GM19328 (cell line): Measurements from ENCODE around the gene GIGYF2.
"Not testable (repeated sequence)": the region's sequence is repeated elsewhere in the genome, so short reads cannot be mapped to it uniquely, and the experiment has no call there.

Source experiments
- ATAC-seq: cut with Tn5 transposase; IDR thresholded peaks from one replicate; pipeline ENCODE4 v1.9.1; 2021; ENCODE audit warnings: mild to moderate bottlenecking, moderate library complexity; ENCODE audit not compliant: unreplicated experiment

The GIGYF2 gene, protein sequence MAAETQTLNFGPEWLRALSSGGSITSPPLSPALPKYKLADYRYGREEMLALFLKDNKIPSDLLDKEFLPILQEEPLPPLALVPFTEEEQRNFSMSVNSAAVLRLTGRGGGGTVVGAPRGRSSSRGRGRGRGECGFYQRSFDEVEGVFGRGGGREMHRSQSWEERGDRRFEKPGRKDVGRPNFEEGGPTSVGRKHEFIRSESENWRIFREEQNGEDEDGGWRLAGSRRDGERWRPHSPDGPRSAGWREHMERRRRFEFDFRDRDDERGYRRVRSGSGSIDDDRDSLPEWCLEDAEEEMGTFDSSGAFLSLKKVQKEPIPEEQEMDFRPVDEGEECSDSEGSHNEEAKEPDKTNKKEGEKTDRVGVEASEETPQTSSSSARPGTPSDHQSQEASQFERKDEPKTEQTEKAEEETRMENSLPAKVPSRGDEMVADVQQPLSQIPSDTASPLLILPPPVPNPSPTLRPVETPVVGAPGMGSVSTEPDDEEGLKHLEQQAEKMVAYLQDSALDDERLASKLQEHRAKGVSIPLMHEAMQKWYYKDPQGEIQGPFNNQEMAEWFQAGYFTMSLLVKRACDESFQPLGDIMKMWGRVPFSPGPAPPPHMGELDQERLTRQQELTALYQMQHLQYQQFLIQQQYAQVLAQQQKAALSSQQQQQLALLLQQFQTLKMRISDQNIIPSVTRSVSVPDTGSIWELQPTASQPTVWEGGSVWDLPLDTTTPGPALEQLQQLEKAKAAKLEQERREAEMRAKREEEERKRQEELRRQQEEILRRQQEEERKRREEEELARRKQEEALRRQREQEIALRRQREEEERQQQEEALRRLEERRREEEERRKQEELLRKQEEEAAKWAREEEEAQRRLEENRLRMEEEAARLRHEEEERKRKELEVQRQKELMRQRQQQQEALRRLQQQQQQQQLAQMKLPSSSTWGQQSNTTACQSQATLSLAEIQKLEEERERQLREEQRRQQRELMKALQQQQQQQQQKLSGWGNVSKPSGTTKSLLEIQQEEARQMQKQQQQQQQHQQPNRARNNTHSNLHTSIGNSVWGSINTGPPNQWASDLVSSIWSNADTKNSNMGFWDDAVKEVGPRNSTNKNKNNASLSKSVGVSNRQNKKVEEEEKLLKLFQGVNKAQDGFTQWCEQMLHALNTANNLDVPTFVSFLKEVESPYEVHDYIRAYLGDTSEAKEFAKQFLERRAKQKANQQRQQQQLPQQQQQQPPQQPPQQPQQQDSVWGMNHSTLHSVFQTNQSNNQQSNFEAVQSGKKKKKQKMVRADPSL (N-terminal part only)

DNA sequence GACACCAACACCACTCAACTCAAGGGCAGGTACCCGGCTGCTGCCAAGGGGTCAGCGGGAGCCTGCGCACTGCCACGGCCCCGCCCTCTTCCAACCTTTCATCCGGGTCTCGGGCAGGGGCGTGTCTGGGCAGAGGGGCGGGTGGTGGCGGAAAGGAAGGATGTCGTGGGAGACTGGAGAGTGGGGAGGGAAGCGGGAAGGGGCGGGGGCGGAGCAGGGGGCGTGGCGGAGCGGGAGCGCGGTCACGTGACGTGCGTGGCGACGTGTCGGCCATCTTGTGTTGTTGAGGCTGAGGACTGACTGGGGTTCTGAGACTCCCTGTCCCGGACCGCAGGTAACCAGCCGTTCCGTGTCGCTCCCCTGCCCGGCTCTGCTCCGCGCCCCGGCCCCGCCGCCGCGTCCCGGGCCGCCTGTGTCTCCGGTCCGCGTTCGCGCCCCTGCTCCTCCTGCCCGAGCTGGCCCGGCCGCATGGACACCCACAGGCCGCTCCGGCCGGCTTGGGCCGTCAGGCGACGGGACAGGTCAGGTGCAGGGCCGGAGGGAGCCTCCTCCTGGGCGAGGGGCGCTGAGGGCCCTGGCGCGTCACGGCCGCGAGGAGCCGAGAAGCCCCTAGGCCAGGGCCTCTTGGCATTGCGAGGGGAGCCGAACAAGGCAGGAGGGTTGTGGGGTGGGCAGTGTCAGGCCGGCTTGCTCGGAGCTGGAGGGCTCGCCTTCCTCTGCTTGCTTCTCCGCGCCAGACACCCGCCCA is at the start of gene GIGYF2:
Gene GIGYF2, plus strand, starts transcription at position 273 of the 748 bp plus-strand sequence. CDS start 37,867 bp downstream, outside the sequence.
- ATAC-seq: peak; percentile 83

DNA sequence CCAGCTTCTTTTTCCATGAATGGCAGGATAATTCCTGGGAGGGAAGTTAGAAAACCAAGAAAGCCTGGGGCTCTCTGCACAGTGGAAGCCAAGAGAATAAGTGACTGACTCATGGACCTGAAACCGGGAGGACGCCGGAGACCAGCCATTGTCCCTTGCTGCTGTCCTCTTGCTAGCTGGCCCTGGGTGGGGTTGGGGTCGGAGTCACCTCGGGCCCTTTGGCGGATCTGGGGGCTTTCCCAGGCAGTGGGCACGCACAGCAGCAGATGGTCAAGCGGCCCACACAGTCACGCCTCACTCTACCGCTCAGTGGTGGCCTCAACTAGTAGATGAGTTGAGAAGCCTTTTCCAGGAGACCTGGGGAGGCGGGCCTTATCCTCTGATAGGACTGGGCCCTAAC is 48.1 kb upstream of the GIGYF2 start:
- no peak for ATAC-seq

DNA sequence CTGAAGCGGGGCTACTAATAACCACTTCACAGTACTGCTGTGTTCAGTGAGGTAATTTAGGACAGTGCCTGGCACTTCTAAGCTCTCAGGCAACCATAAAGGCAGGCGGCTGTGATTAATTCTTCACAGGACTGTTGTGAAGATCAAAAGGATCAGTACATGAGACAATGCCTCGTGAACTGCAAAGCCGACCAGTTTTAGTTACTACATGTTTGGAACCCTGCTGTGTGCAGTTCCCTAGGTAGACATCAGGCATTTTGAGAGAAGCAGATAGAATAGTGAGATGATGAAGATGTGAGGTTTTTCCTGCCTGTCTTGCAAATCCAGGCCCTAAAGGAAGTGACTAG is 44.7 kb upstream of the GIGYF2 start:
- no peak for ATAC-seq

DNA sequence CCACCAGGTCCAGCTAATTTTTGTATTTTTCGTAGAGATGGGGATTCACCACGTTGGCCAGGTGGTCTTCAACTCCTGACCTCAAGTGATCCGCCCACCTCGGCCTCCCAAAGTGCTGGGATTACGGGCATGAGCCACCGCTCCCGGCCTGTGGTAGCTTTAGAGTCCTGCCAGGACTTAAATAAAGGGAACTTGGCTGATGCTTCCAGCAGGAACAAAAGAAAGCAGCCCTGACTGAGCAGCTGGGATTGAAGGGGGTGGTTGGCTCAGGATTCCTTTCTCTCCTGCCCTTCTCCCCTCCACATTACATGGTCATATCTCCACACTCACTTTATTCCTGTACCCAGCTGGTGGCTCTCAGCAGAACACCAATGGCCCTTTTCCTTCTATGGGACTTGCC is 43.7 kb upstream of the GIGYF2 start:
- ATAC-seq: no peak

DNA sequence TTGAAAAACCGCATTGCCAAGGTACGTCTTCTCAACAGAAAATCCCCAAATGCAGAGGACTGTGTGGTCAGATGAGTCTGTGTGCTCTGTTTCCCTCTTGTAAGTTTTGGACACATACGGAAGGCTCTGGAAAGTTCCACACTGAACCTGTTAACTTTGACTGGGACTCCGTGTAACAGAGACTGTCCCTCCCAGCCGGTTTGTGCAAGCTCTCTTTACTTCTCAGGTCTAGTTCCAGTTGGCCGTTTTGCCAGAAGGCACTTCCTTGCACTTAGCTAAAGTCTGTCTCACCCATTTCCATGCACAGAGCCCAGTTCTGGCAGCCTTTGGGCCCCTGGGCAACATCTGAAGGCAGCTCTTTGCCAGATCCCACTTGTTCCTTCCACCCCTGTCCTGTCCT is 41.7 kb upstream of the GIGYF2 start:
- no peak for ATAC-seq

DNA sequence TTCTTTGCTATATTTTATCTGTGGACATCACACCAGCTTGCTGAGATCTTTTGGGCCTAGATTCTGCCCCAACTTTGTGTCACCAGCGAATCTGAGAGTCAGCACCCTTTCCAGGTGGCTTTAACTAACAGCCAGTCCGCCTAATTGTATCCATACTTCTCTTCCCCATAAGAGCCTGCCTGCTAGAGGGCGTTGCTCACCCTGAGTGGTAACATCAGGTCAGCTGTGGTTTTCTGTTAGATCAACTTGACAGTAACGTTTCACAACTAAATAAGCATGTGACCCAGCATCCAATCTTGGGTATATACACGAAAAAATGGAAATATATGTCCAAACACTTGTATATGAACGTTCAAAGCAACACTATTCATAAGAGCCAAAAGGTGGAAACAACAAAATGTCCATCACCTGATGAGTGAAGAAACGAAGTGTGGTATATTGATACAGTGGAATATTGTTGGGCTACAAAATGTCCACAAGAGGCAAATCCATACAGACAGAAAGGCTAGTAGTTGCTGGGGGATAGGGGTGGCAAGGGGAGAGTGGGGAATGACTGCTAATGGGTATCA is 38.8 kb upstream of the GIGYF2 start:
- ATAC-seq: no peak

DNA sequence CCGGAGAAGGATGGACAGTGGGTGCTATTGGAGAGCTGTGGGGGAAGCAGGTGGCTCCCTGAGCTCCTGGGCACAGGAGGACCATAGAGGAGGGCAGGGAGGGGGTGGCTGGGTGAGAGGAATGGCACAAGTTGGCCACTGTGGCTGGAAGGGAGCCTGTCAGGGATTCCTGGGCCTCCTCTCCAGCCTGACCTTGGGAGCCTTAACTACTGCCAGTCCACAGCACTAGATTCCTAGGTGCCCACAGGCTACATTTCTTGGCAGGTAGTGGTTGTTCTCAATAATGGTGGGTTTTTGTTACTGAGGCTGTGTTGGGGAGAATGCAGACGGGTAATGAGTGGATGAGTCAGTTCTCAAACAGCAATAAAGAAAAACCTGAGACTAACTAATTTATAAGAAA is 37.8 kb upstream of the GIGYF2 start:
- ATAC-seq: no peak

DNA sequence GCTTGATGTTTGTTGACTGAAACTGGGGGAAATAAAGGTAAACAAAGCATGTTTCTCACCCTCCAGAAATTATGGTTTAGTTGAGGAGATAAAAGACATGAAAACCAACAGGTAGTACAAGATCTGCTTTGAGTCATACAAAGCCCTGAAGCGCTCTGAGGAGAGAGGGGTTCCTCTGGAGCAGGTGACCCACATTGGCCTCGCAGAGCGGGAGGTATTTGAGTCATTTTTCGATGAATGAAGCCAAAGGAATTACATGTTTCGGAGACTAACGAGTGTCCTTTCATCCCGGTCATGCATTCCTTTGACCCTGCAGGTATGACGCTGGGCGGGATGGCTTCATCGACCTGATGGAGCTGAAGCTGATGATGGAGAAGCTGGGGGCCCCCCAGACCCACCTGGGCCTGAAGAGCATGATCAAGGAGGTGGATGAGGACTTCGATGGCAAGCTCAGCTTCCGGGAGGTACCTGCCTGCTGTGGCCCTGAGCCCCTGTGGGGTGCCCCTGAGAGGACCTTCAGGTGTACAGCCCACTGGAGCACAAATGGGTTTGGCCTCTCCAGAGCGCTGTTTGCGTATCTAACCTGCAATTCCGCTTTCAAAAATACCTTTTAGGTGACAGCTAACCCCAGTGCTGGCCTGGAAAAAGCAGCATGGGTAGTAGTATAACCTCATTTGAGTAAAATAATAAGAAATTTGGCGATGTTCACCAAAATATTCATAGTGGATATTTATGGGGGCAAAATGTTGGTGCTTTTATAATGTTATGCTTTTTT is 34.5 kb upstream of the GIGYF2 start:
- ATAC-seq: no peak

DNA sequence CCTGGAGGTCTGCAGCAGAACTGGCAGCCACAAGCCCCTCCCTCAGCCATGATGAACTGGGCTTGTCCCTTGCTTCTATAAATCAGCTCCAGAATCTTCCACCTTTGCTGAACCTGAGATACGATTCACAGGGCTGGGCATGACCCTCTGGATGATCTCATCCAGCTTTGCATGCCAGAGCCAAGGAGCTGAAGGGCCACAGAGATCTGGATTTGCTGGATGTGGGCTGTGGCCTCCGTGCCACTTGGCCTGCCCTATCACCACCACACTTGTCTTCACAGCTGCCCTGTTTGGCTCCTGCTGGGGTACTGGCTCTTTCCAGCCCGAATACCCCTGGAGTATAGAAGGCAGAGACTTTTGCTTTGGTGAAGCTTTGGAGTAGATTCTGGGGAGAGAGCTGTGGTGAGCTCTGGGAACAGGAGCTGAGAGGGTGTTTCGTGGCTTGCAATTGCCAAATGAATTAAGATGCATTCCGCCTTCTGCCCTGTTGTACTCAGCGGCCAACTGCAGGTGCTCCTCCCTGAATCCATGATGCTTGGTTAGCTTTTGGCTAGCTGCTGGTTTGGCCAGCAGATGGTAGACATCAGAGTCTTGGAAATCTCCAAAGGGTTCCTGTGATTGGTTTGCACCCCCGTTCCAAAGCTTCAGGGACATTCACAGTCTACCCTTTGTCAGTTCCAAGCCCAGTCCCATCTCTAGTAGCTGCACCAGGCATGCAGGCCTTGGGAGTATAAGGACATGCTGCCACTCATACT is 30.9 kb upstream of the GIGYF2 start:
- ATAC-seq: no peak

DNA sequence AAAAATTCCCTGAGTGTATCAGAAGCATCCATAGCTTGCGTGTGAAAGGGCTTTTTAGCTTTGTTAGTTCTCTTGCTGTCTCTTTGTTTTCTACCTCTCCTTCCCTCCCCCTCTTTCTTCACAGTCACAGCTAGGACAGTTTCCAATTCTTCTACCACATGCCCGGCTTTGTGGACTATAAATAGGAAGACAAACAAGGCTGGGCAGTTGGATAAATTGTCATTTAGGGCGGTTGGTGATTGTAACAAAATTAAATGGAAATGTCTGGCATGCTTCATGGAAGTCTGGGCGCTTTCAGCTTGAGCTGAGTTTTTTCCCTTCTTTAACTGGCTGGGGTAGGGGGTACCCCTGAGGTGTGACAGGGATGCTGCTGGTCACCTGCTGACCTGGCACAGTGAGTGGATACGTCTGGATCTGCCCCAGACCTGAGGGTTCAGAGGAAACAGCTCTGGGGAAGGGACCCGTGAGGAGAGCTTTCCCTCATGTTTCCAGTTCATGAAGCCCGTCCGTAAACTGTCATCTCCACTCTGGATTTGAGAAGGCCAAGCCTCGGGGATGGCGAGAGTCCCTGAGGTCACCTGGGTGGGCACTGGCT is 29.0 kb upstream of the GIGYF2 start:
- ATAC-seq: no peak

DNA sequence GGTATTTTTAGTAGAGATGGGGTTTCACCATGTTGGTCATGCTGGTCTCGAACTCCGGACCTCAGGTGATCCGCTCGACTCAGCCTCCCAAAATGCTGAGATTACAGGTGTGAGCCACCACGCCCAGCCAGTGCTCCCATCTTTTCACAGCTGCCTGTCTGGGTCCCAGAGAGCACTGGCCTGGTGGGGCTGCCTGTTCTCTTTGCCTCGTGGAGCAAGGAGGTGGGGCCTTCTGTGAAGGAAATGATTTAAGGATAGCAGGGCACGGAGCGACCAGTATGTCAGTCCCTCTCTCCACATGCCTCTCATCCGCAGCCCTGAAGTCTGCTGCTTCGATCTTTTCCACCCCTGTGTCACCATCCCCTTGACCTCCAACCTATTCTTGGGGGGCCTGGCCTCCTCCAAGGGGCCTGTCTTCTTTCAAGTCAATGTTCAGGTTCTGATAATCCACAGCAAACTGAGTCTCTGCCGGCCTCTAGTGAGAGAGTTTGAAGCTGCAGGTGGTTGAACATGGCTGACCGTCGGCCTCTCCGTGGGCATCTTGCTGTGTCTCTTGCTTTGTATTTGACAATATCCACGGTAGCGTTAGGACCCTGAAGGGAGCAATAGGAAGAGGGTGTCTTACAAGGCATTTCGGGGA is 28.2 kb upstream of the GIGYF2 start:
- ATAC-seq: no peak

DNA sequence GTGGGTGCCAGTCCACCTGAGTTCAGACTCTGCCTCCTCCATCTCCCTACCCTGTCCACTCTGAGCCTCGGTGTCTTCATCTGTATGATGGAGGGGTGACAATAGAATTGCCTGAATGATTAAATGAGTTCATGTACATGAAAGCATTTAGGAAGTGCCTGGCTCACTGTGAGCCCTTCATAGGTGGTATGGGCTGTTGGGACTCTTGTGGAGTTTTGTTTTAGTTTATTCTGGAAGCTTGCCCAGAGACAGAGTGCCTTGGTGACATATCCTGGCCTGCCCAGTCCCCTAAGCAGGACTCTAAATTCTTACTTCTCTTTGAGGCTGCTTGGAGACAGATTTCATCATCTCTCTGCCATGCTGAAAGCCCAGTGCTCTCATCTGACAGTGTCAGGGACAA is 24.5 kb upstream of the GIGYF2 start:
- ATAC-seq: no peak

DNA sequence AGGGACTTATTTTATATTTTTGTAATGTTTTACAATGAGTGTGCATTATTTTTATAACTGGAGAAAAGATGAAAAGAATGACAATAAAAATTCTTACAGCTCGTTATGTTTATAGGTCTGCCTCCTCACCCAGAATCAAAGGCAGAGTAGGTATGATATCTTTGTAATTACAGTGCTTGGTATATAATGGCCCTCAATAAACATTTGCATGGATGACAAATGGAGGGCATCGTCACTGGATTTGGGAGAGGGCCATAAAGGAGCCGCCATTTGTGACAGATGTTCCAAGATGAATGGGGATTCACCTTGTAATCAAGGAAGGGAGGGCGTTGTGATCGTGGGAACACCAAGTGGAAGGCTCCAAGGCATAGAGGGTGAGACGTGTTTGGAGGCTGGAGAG is 22.6 kb upstream of the GIGYF2 start:
- ATAC-seq: no peak

DNA sequence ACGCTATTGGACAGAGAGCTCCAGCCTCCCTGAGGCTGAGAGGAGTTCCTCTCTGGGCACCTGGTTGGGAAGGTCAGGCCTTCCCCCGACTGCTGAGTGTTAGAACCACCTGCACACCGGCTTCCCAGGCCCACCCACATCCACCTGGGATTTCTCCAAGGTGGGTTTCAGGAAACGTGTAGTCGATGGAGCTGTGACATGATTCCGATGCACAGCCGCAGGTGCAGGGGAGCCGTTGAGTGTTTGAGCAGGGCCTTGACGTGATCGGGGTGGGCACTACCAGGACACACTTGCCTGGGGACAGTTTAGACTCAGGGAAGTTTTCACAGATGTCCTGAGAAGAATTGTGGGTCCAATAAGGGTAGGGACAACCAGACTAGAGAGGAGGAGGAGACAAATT is 21.8 kb upstream of the GIGYF2 start:
- no peak for ATAC-seq

DNA sequence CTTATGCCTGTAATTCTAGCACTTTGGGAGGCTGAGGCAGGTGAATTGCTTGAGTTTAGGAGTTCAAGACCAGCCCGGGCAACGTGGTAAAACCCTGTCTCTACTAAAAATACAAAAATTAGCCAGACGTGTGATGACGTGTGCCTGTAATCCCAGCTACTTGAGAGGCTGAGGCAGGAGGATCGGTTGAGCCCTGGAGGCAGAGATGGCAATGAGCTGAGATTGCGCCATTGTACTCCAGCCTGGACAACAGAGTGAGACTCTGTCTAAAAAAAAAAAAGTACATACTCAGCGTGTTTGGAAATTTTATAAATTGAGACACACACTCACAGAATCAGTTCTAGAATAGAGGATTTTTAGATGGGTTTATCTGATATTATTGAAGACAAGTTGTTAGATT is 17.1 kb upstream of the GIGYF2 start:
- no peak for ATAC-seq

DNA sequence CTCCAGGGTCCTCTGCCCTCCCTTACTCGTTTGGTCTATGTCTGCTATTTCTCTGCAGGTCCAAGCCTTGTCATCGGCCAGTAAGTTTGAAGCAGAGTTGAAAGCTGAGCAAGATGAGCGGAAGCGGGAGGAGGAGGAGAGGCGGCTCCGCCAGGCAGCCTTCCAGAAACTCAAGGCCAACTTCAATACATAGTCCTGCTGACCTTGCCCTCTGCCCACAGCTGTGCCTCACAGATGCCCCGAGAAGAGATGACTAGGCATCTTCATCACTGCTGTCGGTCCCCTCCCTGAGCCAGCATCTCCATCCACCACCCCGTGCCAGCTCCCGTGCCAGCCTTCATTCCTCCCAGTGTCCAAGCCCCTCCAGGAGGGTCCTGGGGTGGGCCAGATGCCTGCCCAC is 15.6 kb upstream of the GIGYF2 start:
- no peak for ATAC-seq

DNA sequence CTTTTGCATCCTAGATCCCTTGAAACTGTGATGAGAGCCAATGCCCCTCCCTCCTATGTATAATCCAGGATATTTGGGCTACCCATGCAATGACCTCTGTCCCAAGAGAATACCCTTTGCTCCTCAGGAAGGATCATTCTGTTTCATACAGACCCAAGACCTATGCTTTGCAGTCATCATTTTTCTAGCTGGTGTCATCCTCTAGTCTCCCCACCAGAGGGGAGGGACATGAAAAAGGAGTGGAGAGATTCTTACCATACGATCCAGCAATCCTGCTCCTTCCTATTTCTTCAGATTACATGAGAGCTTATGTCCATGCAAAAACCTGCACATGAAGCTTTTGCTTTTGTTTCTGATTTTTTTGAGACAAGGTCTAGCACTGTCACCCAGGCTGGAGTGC is 13.8 kb upstream of the GIGYF2 start:
- ATAC-seq: no peak

DNA sequence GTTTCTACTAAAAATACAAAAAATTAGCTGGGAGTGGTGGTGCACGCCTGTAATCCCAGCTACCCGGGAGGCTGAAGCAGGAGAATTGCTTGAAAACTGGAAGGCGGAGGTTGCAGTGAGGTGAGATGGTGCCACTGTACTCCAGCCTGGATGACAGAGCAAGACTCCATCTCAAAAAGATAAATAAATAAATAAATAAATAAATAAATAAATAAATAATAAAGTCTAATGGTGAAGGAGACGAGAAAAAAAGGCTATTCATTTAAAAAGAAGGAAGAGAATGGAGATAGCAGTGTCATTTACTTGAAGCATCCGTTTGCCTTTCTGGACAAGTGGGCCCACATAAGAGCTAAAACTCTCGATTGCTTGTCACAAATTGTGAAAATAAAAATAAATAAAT is 11.7 kb upstream of the GIGYF2 start:
- ATAC-seq: not testable (repeated sequence)
